Measurements from ENCODE around the gene CALM3.

CALM3 gene

DNA sequence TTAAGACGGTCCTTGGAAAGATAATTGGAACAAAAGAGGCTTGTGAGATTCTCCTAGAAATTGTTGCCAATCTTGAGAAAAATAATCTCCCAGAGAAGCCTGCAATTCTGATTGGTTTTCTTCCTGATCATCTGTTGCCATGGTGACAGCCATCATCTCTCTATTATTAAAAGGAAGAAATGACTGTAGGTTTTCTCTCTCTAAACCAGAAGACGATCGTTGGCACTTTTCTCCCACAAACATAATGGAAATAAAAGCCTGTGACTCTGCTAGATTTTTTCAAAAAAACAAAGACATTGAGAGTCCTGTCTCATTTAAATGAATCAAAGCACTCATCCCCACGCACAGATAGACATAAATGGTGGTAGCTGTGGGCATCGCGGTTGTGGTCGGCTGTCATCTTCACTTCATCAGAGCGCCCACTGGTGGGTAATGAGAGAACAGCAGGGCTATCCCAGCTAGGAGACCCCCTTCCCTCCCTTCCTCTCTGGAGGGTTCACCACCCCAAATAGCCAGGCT lies 21.7 kb upstream of the CALM3 start:
- TF ChIP-seq JUND (IDR thresholded peaks at IDR 0.05; ENCODE audit: low read depth), result no peak
- in situ Hi-C loops (cut with HindIII; ENCODE audit: low pct_unique_long_range_greater_than_20kb, low sequenced_read_pairs), result no loop called here
- peak in 1 of 2 experiments; percentile 7 for DNase-seq (ENCODE audit: low read depth in 1 of 2, low spot score in 1 of 2)

DNA sequence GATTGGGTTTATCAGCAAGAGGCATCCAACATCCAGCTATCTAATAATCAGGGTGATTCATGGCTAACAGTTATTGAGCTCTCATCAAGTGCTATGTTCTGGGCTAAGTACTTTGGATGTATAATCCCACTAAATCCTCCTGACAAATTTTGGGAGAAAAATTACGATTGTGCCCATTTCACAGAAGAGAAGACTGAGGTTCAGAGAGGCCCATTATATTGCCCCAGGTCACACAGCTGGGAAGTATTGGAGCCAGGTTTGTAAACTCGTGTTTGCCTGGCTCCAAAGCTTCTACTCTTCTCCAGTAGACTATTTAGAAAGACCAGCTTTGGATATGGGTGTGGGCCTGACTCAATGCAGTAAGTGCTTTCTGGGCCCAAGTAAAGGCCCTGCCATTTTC lies 20.9 kb upstream of the CALM3 start:
- no peak for TF ChIP-seq JUND (IDR thresholded peaks at IDR 0.05; ENCODE audit: low read depth)
- in situ Hi-C loops (cut with HindIII; ENCODE audit: low pct_unique_long_range_greater_than_20kb, low sequenced_read_pairs), result no loop called here
- no peak for DNase-seq (ENCODE audit: low read depth in 1 of 2, low spot score in 1 of 2)

DNA sequence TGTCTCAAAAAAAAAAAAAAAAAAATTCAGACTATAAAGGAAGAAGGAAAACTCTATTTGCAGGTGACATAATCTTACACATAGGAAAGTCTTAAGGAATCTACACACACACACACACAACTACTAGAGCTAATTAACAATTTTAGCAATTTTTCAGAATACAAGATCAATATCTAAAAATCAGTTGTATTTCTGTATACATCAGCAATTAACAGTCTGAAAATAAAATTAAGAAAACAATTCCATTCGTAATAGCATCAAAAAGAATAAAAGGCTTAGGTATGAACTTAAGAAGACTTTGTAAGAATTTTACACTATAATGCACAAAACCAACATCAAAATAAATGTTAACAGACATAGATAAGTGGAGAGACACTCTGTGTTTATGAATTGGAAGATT lies 15.6 kb upstream of the CALM3 start:
- no peak for DNase-seq (ENCODE audit: low read depth in 1 of 2, low spot score in 1 of 2)
- TF ChIP-seq JUND (IDR thresholded peaks at IDR 0.05; ENCODE audit: low read depth), result no peak
- in situ Hi-C loops (cut with HindIII; ENCODE audit: low pct_unique_long_range_greater_than_20kb, low sequenced_read_pairs), result no loop called here

DNA sequence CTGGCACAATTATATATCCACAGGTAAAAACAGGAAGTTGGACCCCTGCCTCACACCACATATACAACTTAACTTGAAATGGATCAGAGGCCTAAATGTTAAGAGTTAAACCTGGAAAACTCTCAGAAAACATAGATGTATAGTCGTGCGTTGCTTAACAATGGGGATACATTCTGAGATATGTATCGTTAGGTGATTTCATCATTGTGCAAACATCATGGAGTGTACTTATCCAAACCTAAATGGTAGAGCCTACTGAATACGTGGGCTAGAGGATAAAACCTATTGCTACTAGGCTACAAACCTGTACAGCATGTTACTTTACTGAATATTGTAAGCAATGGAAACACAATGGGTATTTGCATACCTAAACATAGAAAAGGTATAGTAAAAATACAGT lies 14.8 kb upstream of the CALM3 start:
- in situ Hi-C loops (cut with HindIII; ENCODE audit: low pct_unique_long_range_greater_than_20kb, low sequenced_read_pairs), result no loop called here
- no peak for TF ChIP-seq JUND (IDR thresholded peaks at IDR 0.05; ENCODE audit: low read depth)
- DNase-seq (ENCODE audit: low read depth in 1 of 2, low spot score in 1 of 2), result peak in 1 of 2 experiments; percentile 54

DNA sequence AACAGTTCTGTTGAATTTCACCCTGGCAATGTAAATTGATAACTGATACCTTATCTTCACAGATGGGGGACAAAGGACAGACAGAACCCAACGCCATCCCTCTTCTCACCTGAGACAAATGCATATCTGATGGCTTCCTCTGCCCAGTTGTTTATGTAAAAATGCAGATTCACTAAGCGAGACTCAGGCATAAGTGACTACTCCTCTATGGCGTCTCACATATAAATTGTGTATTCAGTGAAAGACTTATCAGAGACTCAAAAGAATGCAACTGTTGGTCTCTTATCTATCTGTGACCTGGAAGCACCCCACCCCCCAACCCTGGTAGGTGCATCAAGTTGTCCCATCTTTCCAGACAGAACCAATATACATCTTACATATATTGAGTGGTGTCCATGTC lies 13.3 kb upstream of the CALM3 start:
- DNase-seq (ENCODE audit: low read depth in 1 of 2, low spot score in 1 of 2), result no peak
- no peak for TF ChIP-seq JUND (IDR thresholded peaks at IDR 0.05; ENCODE audit: low read depth)
- in situ Hi-C loops (cut with HindIII; ENCODE audit: low pct_unique_long_range_greater_than_20kb, low sequenced_read_pairs), result no loop called here

DNA sequence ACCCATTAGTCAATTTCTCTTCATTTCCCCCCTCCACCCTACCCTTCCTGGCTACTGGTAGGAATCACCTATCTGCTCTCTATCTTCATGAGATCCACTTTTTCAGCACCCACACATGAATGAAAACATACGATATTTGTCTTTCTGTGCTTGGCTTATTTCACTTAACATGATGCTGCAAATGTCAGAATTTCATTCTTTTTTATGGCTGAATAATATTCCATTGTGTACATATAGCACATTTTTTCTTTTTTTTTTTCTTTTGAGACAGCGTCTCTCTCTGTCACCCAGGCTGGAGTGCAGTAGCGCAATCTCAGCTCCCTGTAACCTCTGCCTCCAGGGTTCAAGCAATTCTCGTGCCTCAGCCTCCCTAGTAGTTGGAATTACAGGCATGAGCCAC lies 9.9 kb upstream of the CALM3 start:
- in situ Hi-C loops (cut with HindIII; ENCODE audit: low pct_unique_long_range_greater_than_20kb, low sequenced_read_pairs), result no loop called here
- no peak for TF ChIP-seq JUND (IDR thresholded peaks at IDR 0.05; ENCODE audit: low read depth)
- no peak for DNase-seq (ENCODE audit: low read depth in 1 of 2, low spot score in 1 of 2)

DNA sequence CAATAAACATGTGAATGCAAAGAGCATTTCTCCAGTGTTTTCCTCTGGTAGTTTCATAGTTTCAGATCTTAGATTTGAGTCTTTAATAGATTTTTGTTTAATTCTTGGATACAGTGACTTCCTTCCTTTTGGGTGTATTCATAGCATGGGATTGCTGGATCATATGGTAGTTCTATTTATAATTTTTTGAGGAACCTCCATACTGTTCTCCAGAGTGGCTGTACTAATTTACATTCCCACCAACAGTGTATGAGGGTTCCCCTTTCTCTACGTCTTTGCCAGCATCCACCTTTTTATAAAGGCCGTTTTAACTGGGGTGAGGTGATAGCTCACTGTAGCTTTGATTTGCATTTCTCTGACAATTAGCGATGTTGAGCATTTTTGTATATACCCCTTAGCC lies 9.3 kb upstream of the CALM3 start:
- in situ Hi-C loops (cut with HindIII; ENCODE audit: low pct_unique_long_range_greater_than_20kb, low sequenced_read_pairs), result no loop called here
- no peak for DNase-seq (ENCODE audit: low read depth in 1 of 2, low spot score in 1 of 2)
- no peak for TF ChIP-seq JUND (IDR thresholded peaks at IDR 0.05; ENCODE audit: low read depth)

DNA sequence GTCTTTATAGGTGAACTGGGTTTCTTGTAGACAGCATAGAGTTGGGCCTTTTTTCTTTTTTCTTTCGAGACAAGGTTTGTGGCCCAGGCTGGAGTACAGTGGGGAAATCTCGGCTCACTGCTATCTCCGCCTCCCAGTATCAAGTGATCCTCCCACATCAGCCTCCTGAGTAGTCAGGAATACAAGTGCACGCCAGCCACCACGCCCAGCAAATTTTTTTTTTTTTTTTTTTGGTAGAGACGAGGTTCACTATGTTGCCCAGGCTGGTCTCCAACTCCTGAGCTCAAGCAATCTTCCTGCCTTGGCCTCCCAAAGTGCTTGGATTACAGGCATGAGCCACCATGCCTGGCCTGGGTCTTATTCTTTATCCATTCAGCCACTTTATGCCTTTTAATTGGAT lies 5.1 kb upstream of the CALM3 start:
- in situ Hi-C loops (cut with HindIII; ENCODE audit: low pct_unique_long_range_greater_than_20kb, low sequenced_read_pairs), result no loop called here
- no peak for TF ChIP-seq JUND (IDR thresholded peaks at IDR 0.05; ENCODE audit: low read depth)

DNA sequence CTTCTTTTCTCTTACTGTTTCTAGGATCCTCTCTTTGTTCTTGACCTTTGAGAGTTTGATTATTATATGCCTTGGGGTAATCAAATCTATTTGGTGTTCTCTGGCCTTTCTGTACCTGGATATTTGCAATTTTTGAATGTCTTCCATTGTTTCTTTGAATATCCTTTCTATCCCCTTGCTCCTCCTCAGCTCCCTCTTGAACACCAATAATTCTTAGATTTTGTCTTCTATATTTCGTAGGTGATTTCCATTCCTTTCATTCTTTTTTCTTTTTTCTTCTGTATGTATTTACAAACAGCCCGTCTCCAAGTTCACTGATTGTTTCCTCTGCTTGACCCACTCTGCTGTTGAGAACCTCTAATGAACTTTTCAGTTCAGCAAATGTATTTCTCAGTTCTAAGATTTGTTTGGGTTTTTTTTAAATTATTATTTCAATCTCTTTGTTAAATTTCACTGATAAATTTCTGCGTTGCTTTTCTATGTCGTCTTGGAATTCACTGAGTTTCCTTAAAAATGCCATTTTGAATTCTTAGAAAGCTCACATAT lies 2.7 kb upstream of the CALM3 start:
- TF ChIP-seq JUND (IDR thresholded peaks at IDR 0.05; ENCODE audit: low read depth), result no peak
- no peak for DNase-seq (ENCODE audit: low read depth in 1 of 2, low spot score in 1 of 2)
- in situ Hi-C loops (cut with HindIII; ENCODE audit: low pct_unique_long_range_greater_than_20kb, low sequenced_read_pairs), result no loop called here

More for the DNA sequence above, 5.1 kb upstream of the CALM3 start:
- no peak for DNase-seq (ENCODE audit: low read depth in 1 of 2, low spot score in 1 of 2)

DNA sequence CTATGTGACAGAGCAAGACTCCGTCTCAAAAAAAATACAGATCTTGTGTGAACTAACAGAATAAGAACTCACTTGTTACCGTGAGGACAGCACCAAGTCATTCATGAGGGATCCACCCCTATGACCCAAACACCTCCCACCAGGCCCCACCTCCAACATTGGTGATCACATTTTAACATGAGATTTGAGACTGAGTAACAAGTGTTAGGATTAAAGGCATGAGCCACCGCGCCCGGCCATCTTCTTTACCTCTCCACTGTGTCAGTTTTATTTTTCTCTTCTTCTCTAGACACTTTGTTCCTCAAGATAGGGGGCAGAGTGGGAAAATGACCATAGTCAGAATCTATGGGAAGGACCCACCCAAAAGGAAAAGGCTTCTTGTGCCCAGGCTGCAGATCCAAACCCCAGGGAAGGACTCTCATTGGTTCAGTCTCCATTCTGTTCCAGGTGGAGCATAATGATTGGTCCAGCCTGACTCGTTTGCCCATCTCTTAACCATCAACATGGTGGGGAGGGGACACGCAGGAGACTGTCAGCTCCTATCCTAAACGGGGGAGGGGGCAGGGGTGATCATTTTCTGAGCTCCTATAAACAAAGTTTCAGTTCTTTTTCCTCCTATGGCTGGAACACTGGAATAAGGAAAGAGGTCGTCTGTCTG lies 1.3 kb upstream of the CALM3 start:
- DNase-seq (ENCODE audit: low read depth in 1 of 2, low spot score in 1 of 2), result peak in 1 of 2 experiments; percentile 28
- no peak for TF ChIP-seq JUND (IDR thresholded peaks at IDR 0.05; ENCODE audit: low read depth)
- in situ Hi-C loops (cut with HindIII; ENCODE audit: low pct_unique_long_range_greater_than_20kb, low sequenced_read_pairs), result no loop called here

DNA sequence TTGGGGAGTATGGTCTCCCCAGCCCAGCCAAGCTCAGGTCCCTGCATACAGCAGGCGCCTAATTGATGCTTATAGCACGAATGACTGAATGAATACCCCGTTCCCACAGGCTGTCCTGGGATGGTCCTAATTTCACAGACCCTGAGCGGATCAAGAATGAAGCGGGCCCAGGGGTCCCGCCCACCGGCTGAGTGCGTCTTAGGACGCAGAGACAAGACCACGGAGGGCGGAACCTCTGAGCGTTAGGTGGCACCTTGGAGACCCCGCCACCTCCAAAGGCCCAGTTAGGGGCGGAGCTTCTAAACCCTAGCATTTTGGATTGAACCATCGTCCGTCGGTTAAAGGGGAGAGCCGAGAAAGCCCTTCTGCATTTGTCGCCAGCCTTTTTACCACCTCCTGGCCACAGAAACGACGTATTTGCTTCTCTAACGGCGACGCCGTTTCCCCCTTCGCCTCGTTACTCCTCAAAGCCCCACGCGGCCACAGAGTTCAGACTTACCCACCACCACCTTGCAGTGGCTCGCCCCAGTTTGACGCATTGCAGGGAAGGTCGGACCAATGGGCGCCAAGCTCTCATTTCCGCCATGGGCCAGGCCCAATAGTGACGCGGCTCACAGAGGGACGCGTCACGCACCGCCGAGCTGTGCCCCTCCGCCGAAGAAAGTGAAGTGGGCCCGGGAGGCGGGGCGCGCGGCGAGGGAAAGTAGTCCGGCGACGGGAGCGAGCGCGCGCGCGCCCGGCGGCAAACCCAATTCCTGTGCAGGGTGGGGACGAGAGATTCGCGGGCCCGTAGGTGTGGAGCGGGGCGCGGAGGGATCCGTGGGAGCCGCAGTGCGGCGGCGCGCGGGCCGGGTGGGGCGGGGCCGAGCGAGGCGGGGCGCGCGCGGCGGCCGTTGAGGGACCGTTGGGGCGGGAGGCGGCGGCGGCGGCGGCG lies 479 bp upstream of the CALM3 start:
- no peak for TF ChIP-seq JUND (IDR thresholded peaks at IDR 0.05; ENCODE audit: low read depth)
- DNase-seq (ENCODE audit: low read depth in 1 of 2, low spot score in 1 of 2), result peak; percentile 83 to 98
- in situ Hi-C loops (cut with HindIII; ENCODE audit: low pct_unique_long_range_greater_than_20kb, low sequenced_read_pairs), result no loop called here

DNA sequence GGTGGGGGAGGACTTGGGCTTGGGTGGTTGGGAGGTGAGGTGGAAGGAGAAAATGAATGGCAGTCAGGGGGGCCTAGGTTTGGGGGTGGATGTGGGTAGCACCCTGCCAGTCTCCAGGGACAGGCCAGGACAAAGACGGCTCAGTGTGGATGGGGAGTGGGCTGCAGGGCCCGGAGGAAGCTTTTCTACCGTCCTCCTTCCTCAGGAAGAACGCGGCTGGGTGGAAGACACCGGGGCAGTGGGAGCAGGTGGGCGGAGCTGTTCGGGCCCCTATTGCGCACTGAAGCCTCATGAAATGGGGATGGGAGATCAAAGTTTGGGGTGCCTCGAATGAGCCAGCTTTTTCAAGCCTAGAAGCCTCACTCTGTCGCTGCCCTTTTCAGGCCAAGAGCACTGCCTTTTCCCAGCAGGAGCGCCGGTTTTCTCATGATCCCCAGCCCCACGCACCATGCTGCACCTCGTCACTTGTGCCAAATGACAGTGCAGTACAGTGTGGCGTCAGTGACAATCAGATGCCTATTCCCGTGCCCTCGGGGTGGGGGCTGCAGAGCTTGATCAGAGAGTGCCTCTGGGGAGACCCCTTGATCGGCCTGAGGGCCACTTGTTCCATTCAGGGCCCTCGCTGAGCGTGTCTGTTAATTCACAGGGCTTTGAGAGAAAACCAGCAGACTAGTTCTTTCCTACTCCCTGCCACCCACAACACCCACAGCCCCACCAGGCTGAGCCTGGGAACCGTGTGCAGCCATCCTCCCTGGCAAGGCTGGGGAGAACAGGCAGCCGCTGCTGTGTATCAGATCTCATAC lies 1.5 kb downstream of the CALM3 start:
- DNase-seq (ENCODE audit: low read depth in 1 of 2, low spot score in 1 of 2), result no peak
- TF ChIP-seq JUND (IDR thresholded peaks at IDR 0.05; ENCODE audit: low read depth), result no peak
- in situ Hi-C loops (cut with HindIII; ENCODE audit: low pct_unique_long_range_greater_than_20kb, low sequenced_read_pairs), result no loop called here
